ENCODE results near the gene RPL3. TPM values are rescaled to one million over a fixed set of nuclear protein-coding genes. Genes with fewer than 3 reads are reported as not detected.

The RPL3 gene
- total RNA-seq, 1 donor from 2014 or later, result 1,774 TPM

DNA sequence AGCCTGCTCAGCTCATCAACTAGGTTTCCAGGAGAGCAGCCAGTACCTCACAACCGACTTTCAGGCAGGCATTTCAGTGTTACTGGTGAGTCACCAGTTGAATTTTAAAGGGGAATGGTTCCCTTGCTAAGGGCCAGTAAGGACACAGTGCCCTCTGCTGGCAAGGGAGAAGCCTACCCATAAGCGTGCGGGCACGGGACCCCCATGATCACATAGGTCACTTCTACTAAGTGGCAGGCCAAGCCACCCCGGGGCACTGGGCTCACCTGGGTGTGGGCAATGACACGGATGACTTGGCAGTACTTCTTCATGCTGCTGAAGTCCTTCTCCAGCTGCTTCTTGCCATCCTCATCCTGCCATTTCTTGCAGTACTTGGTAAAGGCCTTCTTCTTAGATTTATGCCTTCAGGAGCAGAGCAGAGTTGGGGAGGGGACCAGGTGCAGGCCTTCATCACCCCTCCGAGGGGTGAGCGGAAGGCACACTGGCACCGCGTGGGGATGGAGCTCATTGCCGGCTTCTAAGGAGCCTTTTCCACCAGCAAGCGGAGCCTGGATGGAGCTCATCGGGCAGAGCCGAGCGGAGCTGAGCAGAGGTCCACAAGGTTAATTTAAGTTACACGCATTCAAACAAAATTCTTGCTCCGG, 2.9 kb downstream of the RPL3 start:
- ATAC-seq, result peak; percentile 47

DNA sequence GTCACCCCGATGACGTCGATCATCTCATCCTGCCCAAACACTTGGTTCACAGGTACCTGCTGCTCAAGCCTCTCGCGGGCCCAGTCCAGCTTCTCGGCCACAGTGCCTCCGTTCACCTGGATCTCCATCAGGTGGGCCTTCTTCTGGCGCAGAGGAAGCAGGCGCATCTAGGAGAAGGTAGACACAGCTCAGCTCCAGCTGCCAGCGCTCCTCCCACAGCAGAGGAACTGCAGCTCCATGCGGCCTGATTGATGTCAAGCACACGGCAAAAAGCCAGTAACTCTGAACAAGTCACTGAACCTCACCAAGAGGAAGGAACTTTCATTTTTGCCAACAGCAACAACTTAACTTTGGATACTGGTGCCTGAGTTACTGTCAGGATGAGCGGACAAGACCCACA, 4.0 kb downstream of the RPL3 start:
- no peak for ATAC-seq

DNA sequence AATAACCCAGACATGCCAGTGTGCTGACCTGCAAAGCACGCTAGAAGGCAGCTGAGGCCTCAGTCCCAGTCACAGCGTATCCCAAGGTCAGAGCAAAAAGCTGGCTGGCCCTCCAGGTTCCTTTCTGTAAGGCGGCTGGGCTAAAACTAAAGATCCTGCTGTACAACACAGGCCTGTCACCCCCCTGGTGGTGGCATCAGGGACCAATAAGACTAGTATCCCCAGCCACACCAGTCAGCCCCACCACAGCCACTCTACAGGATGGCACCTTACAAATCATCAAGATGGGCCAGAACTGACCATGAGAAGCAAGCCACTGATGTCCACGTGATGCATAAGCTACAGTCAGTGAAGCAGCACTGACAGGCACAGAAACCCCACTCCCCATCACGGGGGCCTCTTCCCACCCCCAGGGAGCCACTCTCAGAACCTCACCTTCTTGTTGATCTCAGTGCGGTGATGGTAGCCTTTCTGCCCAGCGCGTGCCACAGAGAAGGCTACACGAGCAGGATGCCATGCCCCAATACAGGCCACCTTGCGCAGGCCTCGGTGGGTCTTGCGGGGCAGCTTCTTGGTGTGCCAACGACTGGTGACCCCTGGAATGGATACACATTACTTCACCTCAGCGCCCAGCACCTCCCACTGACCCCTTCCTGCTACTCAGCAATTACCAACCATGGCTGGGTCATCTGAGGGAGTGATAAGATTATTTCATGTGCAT, 5.0 kb downstream of the RPL3 start:
- ATAC-seq, result no peak

DNA sequence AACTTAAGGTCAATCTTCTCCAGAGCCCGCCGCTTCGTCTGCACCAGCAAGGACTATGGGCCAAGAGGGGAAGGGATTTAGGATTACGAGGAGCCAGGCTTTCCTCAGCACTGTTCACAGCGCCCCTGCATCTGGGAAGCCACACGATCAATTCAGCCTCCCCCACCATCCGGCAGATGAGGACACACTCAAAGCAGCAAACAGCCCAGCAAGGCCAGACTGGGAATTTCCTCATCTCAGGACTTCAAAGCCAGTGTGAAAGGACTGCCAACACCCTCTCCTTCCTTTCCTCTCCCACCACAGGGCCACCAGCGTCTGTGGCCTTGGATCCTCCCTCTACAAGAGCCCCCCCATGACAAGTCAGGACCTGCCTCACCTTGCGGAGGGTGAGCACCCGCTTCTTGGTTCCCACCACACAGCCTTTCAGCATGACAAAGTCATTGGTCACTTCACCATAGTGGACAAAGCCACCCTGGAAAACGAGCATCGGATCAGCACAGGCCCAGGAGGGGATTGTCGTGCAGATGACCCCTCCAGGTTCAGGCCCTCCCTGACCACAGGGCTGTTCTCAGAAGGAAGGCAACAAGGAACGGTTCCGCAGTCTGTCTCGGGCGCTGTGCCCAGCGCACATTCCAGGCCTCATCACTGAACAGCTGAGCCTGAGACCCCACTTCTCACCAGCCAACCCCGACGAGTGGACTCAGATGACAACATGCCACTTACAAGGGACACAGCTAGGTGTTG, 6.0 kb downstream of the RPL3 start:
- ATAC-seq, result no peak

DNA sequence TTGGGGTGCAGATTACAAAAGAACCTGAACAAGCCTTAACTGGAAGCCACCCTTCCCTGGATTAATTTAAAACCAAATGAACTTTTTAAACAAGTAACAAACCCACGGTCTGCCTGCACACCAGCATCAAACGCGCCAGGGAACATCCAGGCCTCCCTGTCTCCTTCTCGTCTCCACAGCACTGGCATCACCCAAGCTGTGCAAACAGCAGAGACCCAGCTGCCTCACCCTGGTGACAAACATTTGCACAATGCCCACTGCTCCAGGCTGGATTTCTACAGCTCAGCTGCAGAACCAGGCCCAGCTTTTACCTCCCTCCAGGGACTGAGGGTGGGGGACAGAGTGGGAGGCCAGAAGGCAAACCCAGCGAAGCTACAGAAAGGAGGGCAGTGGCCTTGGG, 7.0 kb downstream of the RPL3 start:
- peak; percentile 2 for ATAC-seq

DNA sequence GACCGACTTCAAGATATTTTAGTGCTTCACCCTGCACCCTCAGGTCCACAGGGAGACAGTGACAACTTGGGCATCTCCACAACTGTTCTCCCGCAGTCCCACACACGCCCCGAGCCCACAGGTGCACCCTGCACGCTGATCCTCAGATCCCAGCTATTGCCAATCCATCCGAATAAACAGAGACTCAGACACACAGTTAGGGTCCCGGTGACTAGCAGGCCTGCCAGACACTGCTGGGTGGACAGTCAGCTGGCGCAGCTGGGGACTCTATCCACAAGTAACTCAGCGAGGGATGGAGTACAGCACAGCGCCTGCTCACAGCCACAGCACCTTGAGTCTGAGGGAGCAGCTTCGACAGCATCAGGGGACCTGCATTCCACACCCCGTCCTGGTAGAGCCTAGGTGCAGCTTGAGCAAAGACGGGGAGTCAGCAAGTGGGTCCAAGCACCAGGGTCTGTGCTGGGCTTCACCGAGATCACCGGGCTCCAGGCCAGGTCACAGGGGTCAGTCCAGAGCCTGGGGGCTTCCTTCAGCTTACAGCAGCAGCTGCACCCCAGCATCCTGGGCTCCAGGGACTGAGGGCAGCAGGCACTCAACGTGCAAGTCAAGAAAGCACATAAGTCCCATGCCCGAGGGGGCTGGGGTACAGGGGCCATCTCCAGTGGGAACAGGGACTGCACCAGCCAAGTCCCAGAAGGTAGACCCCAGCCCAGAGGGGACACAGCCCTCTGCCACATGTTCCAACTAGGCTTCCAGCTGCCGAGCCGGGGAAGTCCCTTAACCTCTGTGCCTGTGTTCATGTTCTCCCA, 7.6 kb downstream of the RPL3 start:
- ATAC-seq, result peak; percentile 0

DNA sequence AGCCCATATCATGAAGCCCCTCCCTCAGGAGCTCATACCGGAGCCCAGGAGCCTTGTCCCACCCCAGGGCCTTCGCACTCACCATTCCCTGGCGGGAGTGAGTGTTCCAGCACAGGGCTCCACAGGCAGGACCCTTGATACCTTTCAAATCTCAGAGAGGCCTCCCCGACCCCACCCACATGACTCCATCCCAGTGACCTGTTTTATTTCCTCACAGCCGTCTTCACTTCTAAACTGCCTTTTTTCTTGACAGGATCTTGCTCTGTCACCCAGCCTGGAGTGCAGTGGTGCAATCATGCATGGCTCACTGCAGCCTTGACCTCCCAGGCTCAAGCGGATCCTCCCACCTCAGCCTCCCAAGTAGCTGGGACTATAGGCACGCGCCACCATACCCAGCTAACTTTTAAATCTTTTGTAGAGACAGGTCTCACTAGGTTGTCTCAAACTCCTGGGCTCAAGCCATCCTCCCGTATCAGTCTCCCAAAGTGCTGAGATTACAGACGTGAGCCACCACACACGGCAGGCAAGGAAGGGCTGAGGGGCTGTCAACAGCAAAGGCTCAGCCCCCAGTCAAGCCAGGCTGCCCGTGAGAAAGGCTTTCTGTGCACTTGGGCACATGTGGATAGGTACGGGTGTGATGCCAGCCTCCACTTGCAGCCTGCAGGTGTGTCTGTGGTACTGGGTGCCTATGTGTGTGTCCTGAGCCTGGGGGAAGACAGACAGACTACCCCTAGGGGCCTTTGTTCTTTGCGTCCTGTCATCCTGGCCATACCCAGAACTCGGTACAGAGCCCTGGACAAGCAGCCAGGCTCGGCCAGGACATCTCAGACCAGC, 9.3 kb downstream of the RPL3 start:
- ATAC-seq, result peak; percentile 12

DNA sequence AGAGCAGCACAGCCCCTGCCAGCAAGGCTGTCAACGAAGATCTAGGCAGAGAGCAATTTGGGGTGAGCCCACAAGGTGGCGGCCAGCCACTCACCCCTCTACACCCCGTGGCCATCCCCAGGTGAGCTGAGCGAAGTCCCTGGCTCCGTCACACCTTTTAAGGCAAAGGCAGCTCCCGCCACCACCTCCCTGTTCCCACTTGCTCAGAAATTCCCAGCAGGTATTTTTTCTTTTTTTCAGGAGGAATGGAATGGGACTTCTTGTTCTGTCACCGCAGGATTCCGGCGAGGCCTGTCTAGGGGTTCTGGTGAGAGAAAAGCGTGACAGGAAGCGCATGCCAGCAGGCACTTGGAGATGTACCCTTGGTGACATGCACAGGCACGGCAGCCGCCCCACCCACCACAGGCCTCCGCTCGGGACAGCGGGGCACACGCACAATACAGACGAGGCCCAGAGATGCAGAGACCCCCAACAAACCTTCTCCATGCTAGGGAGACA, 10.0 kb downstream of the RPL3 start:
- ATAC-seq, result peak; percentile 53

DNA sequence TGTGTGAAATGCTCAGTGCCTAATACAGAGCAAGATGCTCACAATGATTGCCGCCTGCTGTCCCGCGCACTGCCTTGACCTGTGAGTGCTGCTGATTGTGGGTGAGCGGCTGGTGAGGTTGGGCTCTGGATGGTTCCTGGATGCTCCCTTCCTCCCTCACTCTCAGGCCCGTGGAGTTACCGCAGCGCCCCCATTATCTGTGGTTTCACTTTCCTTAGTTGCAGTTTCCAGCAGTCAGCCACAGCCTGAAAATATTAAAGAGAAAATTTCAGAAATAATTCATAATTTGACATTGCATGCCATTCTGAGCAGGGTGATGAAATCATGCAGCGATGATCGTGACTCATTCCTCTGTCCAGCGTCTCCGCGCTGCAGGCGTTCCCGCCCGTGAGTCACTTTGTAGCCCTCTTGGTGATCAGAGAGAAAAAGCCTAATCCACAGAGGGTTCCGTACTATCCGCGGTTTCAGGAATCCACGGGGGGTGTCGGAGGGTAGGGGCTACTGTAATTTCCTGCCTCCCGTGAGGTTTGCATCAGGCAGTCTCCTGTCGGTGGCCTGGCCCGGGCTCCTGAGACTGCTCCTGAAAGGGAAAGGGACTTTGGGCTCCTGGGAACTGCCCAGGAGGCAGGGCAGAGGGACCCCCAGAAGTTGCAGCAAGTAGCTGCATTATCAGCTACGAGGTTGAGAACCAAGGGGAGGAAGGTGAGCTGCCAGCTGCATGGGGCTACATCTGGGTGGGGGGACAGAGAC, 10.6 kb downstream of the RPL3 start:
- peak; percentile 55 for ATAC-seq

DNA sequence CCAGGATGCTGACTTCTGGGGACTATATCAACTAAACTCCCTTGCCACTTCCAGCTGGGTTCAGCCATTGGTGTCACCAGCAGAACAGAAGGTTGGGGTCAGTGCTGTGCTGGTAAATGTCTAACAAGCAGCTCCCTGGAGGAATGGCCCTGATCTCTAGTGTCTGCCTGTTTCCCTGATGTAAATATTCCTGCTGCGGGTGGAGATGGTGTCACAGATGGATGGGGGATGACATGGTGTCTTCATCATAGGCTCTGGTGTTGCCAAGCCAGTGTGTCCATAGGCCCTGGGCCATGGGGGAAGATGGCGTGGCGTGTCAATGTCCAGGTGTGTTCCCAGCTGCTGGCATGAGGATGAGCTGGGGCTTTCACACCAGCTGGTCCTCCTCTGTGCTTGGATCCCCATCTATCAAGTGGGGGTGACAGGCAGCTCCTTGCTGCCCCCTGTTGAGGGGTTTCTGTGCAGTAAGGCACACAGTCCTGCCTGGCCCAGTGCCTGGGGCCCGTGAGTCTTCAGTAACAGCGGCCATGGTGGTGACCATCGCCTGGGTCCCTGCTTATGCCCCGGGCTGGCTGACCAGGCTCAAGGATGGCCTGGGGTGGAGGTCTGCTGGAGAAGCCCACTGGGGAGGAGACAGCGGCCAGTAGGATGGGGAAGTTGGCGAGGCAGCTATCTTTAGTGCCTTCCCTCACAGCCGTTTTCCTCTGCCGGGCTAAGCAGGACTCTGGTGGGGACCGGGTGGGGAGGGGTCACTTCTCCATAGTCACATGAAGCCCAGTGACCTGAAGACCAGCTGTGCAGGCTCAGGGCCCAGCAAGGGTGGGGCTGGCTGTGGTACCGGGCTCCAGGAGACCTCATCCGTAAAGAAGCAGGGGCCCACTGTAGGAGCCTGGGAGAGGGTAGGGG, 12.7 kb downstream of the RPL3 start:
- no peak for ATAC-seq

DNA sequence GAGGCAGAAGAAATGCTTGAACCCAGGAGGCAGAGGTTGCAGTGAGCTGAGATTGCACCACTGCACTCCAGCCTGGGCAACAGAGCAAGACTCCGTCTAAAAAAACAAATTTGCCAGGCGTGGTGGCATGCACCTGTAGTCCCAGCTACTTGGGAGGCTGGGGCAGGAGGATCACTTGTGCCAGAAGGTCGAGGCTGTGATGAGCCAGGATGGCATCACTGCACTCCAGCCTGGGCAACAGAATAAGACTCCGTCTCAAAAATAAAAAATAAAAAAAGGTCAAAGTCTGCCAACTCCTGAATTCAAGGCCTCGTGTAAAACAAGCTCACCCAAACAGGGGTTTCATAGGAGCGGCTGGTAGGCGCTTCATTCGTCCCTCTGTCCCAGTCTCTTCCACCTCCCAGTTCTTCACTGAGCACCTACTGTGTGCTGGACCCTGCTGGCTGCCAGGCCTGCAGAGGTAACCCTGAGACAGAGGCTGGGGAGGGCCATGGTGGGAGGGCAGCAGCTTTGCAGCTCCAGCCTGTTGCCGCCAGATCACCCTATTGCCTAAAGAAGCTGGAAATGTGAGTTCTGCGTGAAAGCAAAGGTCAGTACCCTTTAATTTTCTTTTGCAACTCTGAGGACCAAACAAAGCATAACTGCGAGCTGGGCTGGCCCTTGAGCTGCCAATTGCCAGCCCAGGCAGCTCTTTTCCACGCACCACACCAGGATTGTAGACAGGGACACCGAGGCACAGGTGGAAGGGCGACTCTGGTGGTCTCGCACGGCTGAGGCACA, 15.3 kb downstream of the RPL3 start:
- ATAC-seq, result no peak

DNA sequence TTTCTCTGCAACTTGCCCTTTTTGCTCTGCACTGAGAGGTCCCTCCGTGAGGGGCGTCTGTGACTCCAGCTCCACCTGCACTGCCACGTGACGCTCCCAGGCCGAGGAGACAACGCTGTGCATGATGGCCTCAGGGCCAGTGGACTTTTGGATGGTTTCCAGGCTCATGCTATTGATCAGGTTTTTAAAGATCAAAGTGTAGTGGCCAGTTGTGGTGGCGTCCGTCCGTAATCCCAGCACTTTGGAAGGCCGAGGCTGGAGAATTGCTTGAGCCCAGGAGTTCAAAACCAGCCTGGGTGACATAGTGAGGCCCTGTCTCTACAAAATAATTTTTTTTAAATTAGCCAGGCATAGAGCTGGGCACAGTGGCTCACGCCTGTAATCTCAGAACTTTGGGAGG, 16.1 kb downstream of the RPL3 start:
- no peak for ATAC-seq

DNA sequence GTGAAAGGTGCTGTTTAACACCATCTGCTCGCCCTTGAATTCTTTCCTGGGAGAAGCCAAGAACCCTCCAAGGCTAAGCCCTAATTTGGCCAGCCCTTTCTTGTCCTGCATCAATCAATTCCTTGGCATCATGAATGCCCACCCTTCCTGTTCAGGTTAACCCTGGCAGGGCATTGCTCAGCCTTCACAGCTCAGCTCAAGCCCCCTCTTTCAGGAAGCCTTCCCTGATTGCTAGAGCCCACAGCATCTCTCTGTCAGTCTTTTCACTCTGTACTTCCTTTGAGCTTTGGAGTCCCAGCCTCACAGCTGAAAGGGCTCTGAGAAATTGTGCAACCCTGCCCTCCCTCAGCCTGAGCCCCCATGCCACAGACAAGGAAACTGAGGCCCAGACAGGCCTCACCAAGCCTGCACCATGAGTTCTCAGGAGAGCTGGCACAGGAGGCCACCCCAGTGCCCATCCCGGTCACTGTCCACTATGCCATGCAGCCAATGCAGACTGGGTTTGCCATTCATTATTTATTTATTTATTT, 16.9 kb downstream of the RPL3 start:
- no peak for ATAC-seq

DNA sequence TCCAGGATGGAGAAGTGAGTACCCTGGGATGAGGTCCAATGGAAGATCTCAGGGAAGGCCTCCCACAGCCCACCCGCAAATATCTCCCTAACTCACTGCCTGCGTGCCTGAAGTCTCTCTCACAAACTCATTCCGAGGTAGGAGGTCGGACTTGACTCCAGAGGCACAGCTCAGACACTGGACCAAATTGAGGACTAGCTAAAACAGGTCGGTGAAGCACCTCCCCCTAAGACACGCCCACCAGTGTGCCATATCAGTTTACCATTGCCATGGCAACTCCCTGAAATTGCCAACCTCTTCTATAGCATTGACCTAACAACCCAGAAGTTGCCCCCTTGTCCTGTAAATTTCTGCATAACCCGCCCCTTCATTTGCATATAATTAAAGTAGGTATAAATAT, 17.5 kb downstream of the RPL3 start:
- no peak for ATAC-seq

DNA sequence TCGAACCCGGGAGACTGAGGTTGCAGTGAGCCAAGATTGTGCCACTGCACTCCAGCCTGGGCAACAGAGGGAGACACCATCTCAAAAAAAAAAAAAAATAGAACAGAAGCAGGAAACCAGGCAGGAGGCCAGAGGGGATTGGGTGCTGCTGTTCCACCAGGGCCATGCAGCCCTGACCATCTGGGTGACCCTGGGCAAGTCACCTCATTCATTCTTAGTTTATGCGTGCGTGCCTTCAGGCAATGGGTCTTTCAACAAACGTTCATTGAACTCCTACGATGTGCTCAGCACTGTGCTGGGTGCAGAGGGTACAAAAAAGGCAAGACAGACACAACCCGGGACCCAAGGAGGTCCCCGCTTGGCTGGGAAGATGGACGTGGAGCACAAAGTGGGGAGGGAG, 18.3 kb downstream of the RPL3 start:
- no peak for ATAC-seq

DNA sequence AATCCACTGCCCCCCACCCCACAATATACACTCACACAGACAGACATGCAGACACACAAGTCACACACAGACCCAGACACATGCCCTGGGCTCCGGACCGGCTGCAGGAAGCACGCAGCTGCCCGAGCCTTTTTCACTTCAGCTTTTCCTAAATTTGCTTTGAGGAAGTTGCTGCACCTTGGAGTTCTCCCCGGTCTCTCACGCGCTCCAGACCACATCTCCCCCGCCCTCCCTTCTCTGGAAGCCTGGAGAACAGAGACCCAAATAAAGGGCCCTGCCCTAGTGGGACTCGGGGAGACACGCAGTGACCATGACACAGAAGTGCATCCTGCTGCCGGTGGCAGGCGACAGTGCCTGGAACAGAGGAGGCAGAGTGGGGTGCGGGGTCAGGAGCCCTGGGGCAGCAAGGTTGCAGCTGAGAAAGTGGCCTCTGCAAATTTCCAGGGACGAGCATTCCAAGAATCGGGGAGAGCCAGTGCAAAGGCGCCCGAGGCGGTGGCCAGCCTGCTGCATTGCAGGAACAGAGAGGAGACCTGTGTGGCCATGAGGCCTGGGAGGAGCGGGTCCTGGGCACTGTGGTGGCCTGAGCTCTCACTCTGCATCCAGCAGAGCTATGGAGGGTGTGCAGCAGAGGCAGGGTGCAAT, 19.1 kb downstream of the RPL3 start:
- ATAC-seq, result peak; percentile 12

DNA sequence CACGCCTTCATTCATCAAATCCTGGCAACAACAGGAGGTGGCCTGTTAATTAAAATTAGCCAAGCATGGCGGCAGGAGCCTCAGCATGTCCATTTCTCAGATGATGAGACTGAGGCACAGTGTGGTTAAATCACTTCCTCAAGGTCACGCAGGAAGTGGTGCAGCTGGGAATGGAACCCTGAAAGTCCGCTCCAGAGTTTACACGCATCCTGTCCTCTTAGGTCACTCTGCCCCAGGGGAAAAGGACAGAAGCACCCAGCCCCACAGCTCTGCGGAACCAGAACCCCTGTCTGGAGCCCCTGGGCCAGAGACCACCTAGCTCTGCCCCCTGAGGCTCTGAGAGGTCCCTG, 19.6 kb downstream of the RPL3 start:
- ATAC-seq, result no peak

DNA sequence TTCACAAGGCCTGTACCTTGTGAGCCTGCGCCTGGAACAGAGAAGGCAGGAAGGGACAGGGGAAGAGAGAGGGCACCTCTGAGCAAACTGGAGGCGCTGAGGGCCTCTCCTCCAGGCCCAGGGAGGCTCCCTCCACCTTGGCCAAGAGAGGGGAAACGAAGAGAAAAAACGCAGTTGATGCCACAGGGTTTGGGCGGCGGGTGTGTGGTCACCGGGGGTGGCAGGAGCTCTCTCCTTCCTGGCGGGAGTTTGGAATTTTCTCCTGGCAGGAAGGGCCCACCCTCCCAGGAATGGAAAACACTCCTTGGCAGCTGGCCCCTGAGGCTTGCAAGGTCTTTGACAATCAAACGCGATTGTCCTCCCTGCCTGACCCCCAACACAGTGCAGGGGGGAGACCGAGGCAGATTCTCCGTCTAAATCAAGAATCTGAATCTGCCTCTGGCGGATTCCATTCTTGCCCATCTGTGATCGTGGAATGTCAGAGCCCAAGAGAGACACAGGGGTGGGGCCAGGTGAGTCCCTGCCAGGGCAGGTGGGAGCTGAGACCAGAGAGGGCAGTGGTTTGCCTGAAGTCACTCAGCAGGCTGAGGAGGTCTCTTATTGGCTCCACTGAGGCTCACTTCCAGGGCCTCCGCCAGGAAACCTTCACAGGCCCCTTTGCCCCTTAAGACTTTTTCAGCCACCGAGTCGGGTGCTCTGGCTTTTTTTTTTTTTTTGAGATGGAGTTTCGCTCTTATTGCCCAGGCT, 21.0 kb downstream of the RPL3 start:
- no peak for ATAC-seq

Measured in esophagus mucosa (tissue), 1 donor.